Measurements from ENCODE around the gene KRI1.
"Not testable (repeated sequence)": the region's sequence is repeated elsewhere in the genome, so short reads cannot be mapped to it uniquely, and the experiment has no call there.

The KRI1 gene

GRCh38 chr19:10574462-10574861 lies 8.7 kb upstream of the KRI1 start:
- DNase-seq: no peak

- DNase-seq: not testable (repeated sequence)
Measured at GRCh38 chr19:10573793-10574192, 8.0 kb upstream of the KRI1 start.

GRCh38 chr19:10568826-10569651 lies 3.2 kb upstream of the KRI1 start, which contains the start of gene CDKN2D:
TSS of gene CDKN2D (minus strand) at chr19:10568979. CDS start at chr19:10568653, 326 bp downstream.
- DNase-seq: peak; percentile 100

- peak; percentile 51 for DNase-seq
Measured at GRCh38 chr19:10568062-10568825, 2.4 kb upstream of the KRI1 start.

- DNase-seq: no peak
Measured at GRCh38 chr19:10567656-10568055, 1.8 kb upstream of the KRI1 start.

GRCh38 chr19:10566658-10567410 lies 1.0 kb upstream of the KRI1 start:
- peak; percentile 39 for DNase-seq

- no peak for DNase-seq
Measured at GRCh38 chr19:10566408-10566657, 523 bp upstream of the KRI1 start.

- DNase-seq: peak; percentile 74
Measured at GRCh38 chr19:10565028-10565566, 713 bp downstream of the KRI1 start.

GRCh38 chr19:10562609-10563008 lies 3.2 kb downstream of the KRI1 start:
- DNase-seq: no peak

GRCh38 chr19:10560154-10560553 lies 5.7 kb downstream of the KRI1 start:
- no peak for DNase-seq

GRCh38 chr19:10557603-10558197 lies 8.1 kb downstream of the KRI1 start:
- DNase-seq: no peak

GRCh38 chr19:10555610-10555973 lies 10.2 kb downstream of the KRI1 start:
- no peak for DNase-seq

GRCh38 chr19:10554760-10555609 lies 10.8 kb downstream of the KRI1 start:
- no peak for DNase-seq

- DNase-seq: no peak
Measured at GRCh38 chr19:10553943-10554381, 11.8 kb downstream of the KRI1 start.

- DNase-seq: no peak
Measured at GRCh38 chr19:10553087-10553667, 12.6 kb downstream of the KRI1 start.

GRCh38 chr19:10552510-10553053 lies 13.2 kb downstream of the KRI1 start:
- DNase-seq: no peak

GRCh38 chr19:10551698-10552301 lies 14.0 kb downstream of the KRI1 start:
- DNase-seq: no peak

- not testable (repeated sequence) for DNase-seq
Measured at GRCh38 chr19:10551006-10551405, 14.8 kb downstream of the KRI1 start.

- no peak for DNase-seq
Measured at GRCh38 chr19:10550336-10550735, 15.5 kb downstream of the KRI1 start.

- DNase-seq: no peak
Measured at GRCh38 chr19:10549733-10550132, 16.1 kb downstream of the KRI1 start.

All from eye (tissue), 1 donor.